Ascending aorta (tissue), 2 donors: ENCODE results near the gene GABRB1. TPM values are rescaled to one million over a fixed set of nuclear protein-coding genes. Genes with fewer than 3 reads are reported as not detected.
A peak's percentile ranks its signal among the peaks of the same experiment; 100 is the strongest.

Experiments used
- DNase-seq, 2 donors: peaks; one replicate each; pipeline ENCODE4 v3.0.0-alpha.2; 2019; ENCODE audit warnings: low spot score in 2 of 2
- H3K27ac ChIP-seq, 2 donors: fragments of 200-600 bp; sonication (generic); one replicate each; pipeline ENCODE4 v1.5.1; 2016 to 2017; ENCODE audit warnings: mild to moderate bottlenecking in 1 of 2
- H3K27me3 ChIP-seq: fragments of 200-600 bp; sonication (generic); one replicate; pipeline ENCODE4 v1.5.1; 2017
- H3K36me3 ChIP-seq, 2 donors: fragments of 200-600 bp; sonication (generic); one replicate each; pipeline ENCODE4 v1.5.1; 2016
- H3K4me1 ChIP-seq, 2 donors: fragments of 200-600 bp; sonication (generic); one replicate each; pipeline ENCODE4 v1.5.1; 2016 to 2017; ENCODE audit warnings: mild to moderate bottlenecking in 1 of 2
- H3K4me3 ChIP-seq, 2 donors: fragments of 200-600 bp; sonication (generic); one replicate each; pipeline ENCODE4 v1.5.1; 2016 to 2017; ENCODE audit warnings: mild to moderate bottlenecking in 1 of 2
- H3K9me3 ChIP-seq, 2 donors: fragments of 200-600 bp; sonication (generic); one replicate each; pipeline ENCODE4 v1.5.1; 2016
- intact Hi-C: fragments of 100-400 bp; cut with DNase I; formaldehyde crosslinking; loops from one replicate; pipeline ENCODE4 v1.15.1; 2023
- total RNA-seq: library from RNA; depleted of rRNA; stranded (reverse); fragments of >200 nt; gene quantifications from one replicate; pipeline ENCODE4 v1.1.0, GENCODE V29; 2016
- TF ChIP-seq, protein P1 (sequence below), 3 experiments: fragments of 200-600 bp in 2 of 3; fragments of 450-650 bp in 1 of 3; sonication (generic) in 2 of 3; IDR thresholded peaks; one replicate each; pipeline ENCODE4 v1.5.1; 2016 to 2019; ENCODE audit warnings: antibody characterized with exemption in 3 of 3, mild to moderate bottlenecking in 1 of 3, moderate library complexity in 1 of 3

GABRB1 gene
- 0.53 TPM for total RNA-seq

DNA sequence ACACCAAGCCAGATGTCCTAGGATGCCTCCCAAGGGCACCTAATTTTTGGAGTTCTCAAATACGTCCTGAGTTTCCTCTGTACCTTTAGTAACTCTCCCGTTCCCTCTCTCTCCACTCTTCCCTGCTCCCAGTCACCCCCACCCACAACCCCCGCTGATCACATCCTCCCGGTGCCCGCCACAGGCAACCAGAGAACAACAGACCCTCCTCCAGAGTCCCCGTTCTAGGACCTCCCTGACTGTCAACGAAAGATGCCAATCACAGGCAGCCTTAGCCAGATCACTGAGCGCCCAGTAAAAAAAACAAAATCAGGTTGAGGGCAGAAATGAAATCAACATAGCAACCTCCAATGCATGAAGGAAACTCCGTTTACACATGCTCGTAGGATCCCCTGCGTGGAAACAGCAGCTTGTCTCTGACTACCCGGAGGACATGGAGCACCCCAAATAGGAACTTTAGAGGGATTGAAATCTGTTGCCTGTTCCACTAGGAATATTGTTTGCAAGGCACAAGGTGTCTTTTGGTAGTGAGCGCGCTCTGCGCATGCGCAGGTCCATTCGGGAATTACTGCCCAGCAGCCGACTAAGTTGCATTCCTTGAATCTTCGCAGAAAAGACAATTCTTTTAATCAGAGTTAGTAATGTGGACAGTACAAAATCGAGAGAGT lies at the start of gene GABRB1:
GABRB1 (plus strand) TSS at position 557 of the 668 bp plus-strand sequence.
- intact Hi-C loops = no loop called here
- Histone ChIP-seq H3K27me3 (no peaks in the 10 kb centered on the region), H3K4me1 (peaks cover 0 to 2% of the 10 kb centered on the region in 2 donors), H3K4me3 (peak within 1 kb of the TSS; percentile 40 to 48), H3K36me3 (no peaks in the 10 kb centered on the region), H3K9me3 (no peaks in the 10 kb centered on the region), H3K27ac (no peak within 1 kb of the TSS)
- TF ChIP-seq, protein P1, sequence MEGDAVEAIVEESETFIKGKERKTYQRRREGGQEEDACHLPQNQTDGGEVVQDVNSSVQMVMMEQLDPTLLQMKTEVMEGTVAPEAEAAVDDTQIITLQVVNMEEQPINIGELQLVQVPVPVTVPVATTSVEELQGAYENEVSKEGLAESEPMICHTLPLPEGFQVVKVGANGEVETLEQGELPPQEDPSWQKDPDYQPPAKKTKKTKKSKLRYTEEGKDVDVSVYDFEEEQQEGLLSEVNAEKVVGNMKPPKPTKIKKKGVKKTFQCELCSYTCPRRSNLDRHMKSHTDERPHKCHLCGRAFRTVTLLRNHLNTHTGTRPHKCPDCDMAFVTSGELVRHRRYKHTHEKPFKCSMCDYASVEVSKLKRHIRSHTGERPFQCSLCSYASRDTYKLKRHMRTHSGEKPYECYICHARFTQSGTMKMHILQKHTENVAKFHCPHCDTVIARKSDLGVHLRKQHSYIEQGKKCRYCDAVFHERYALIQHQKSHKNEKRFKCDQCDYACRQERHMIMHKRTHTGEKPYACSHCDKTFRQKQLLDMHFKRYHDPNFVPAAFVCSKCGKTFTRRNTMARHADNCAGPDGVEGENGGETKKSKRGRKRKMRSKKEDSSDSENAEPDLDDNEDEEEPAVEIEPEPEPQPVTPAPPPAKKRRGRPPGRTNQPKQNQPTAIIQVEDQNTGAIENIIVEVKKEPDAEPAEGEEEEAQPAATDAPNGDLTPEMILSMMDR (IDR thresholded peaks at IDR 0.05) = no peak
- DNase-seq = no peak

DNA sequence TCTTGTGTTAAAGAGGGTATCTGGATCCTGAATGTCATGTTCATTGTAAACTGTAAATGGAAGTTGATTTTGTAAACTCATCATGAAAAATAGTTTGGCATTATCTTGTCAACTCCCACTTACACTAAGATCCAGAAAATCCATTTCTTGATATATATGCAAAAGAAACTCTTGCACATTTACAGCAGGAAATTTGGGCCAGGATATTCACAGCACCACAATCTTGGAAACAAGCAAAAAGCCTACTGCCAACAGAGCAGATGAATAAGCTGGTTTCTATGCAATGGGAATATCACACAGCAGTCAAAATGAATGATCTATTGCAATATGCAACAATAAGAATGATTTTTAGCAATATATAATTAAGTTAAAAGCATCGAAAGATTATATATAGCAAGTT lies 46.6 kb upstream of the GABRB1 start:
- Histone ChIP-seq H3K4me1 (no peaks in the 10 kb centered on the region), H3K36me3 (no peaks in the 10 kb centered on the region), H3K27ac (no peak overlapping the region), H3K27me3 (no peaks in the 10 kb centered on the region), H3K4me3 (no peak overlapping the region), H3K9me3 (no peaks in the 10 kb centered on the region)
- no peak for DNase-seq
- intact Hi-C loops = no loop called here
- TF ChIP-seq, protein P1 (IDR thresholded peaks at IDR 0.05) = no peak

DNA sequence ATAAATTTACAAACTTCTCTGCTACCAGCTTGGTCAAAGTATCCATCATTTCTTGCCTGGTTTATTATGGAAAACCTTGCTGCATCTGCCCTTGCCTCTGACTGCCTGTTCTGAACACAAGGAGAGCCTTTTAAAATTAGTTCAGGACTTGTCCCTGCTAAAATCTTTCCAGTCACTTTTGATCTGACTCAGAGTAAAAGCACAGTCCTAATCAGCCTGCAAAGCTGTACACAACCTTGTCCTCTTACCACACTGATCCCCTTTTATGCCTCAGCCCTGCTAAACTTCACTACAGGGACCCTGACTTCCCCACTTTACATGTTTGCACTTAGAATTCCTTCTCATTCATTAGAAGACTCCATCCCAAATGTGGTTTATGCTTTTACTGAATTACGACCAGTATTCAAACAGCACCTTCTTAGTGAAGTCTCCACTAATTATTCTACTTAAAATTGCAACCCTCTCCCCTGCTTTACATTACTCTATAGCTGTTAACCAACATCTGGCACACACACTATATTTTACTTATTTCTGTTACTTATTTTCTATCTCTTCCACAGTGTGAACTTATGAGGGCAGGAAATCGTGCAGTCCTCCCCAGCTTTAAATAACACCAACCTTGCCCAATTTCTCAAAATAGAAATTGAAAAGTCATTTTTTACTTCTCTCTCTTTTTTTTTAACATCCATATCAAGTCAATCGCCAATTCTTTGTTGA lies 44.3 kb upstream of the GABRB1 start:
- H3K4me3 ChIP-seq = no peak overlapping the region
- no peaks in the 10 kb centered on the region for H3K36me3 ChIP-seq
- TF ChIP-seq, protein P1 (IDR thresholded peaks at IDR 0.05) = no peak
- intact Hi-C loops = no loop called here
- H3K27ac ChIP-seq = no peak overlapping the region
- no peaks in the 10 kb centered on the region for H3K4me1 ChIP-seq
- H3K27me3 ChIP-seq = no peaks in the 10 kb centered on the region
- no peaks in the 10 kb centered on the region for H3K9me3 ChIP-seq
- DNase-seq = no peak

DNA sequence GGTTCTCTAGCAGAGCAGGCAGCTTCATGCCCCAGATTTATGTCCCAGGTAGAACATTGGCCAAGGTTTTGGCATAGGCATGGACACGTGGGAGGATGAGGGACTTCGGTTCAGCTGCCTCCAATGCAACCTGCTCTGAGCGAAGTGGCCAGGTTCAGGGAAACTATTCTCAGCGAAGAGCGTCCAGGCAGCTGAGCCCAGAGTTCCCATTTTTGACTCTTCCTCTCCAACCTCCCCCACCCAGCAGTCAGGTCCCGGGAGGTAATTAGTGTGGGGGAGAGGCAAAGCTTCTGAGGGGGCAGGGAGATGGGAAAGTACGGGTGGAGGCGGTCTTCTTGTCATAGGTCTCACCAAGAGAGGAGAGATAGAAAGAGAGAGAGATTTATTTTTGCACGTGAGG lies 39.0 kb upstream of the GABRB1 start:
- Histone ChIP-seq H3K9me3 (no peaks in the 10 kb centered on the region), H3K4me3 (no peak overlapping the region), H3K27me3 (no peaks in the 10 kb centered on the region), H3K4me1 (no peaks in the 10 kb centered on the region), H3K27ac (no peak overlapping the region), H3K36me3 (no peaks in the 10 kb centered on the region)
- intact Hi-C loops = loop anchor here (10.0 kb wide), 1 partner anchor 58 kb away; no protein-coding TSS in a partner anchor
- TF ChIP-seq, protein P1 (IDR thresholded peaks at IDR 0.05) = no peak
- DNase-seq = no peak

DNA sequence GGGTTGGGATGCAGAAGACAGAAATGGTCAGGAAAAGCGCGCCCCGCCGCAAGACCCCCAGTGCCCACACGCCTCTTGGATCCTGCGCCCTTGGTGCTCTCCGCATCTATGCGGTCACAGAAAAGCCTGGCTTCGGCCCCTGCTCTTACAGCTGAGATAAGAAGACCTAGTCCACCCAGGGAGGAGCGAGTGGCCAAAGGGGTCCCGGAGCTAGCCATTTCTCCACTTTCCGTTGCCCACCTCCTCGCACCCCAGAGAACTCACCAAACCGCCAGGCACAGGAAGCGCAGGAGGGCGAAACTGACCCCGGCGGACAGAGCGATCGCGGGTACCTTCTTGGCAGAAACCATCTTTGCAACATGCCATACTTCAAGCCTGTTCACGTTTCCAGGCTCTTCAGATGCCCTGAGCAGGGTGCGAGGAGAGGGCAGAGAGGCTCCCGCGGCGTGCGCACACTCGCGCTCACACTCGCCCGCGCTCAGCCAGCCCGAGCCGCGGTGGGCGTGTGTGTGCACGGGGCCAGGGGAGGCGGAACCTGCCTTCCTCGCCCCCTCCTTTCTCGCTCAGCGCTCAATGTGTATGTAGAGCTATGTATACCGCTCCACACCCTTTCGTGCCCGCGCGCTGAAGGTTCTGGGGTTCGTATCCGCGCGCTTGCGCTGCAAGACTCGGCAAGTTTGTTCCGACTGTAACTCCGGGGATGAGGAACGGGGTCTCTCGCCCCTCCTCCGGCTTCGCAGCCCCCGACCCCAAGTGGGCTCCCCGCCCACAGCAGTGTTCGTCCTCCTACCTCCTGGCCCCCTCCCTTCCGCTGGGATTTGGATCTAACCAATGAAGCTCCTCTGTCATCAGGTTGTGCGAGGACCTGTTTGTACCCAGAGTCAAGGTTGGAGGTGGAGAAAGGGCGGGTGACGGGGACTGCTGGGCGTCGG lies 38.0 kb upstream of the GABRB1 start, which contains the start of gene GABRA4:
GABRA4 (minus strand) TSS at position 507 of the 932 bp plus-strand sequence; CDS start at position 350, 157 bp downstream.
- Histone ChIP-seq H3K9me3 (no peaks in the 10 kb centered on the region), H3K36me3 (no peaks in the 10 kb centered on the region), H3K27ac (no peak within 1 kb of the TSS), H3K4me1 (no peaks in the 10 kb centered on the region), H3K4me3 (peak within 1 kb of the TSS; percentile 32 to 49), H3K27me3 (no peaks in the 10 kb centered on the region)
- intact Hi-C loops = loop anchor here (10.0 kb wide), 1 partner anchor 59 kb away; no protein-coding TSS in a partner anchor
- no peak for DNase-seq
- TF ChIP-seq, protein P1 (IDR thresholded peaks at IDR 0.05) = no peak
